Smooth muscle cell (in vitro differentiated cells): ENCODE data around the gene CREB3L1. TPM values are rescaled to one million over a fixed set of nuclear protein-coding genes. Genes with fewer than 3 reads are reported as not detected.
A peak's percentile ranks its signal among the peaks of the same experiment; 100 is the strongest.

Experiments used
- DNase-seq: peaks from one replicate; lab custom pipeline; 2025; ENCODE audit not compliant: unreplicated experiment; lab: John Stamatoyannopoulos, UW
- H2AFZ ChIP-seq: fragments of 200-600 bp; sonication (generic); 2 replicates; pipeline ENCODE4 v1.6.0; 2016; ENCODE audit warnings: antibody characterized with exemption, low read depth, mild to moderate bottlenecking
- H3F3A ChIP-seq: fragments of 200-600 bp; sonication (generic); 2 replicates; pipeline ENCODE4 v1.6.0; 2017; ENCODE audit warnings: antibody characterized with exemption, low read depth
- H3K27ac ChIP-seq: fragments of 200-600 bp; sonication (generic); 2 replicates; pipeline ENCODE4 v1.5.1; 2016; ENCODE audit warnings: low read depth, mild to moderate bottlenecking
- H3K27me3 ChIP-seq: fragments of 200-600 bp; sonication (generic); 2 replicates; pipeline ENCODE4 v1.6.1; 2016; ENCODE audit warnings: low read depth, mild to moderate bottlenecking
- H3K36me3 ChIP-seq: fragments of 200-600 bp; sonication (generic); 2 replicates; pipeline ENCODE4 v1.5.1; 2016; ENCODE audit warnings: low read depth
- H3K4me1 ChIP-seq: fragments of 200-600 bp; sonication (generic); 2 replicates; pipeline ENCODE4 v1.5.1; 2016; ENCODE audit warnings: low read depth
- H3K4me2 ChIP-seq: fragments of 200-600 bp; sonication (generic); 2 replicates; pipeline ENCODE4 v1.6.0; 2016; ENCODE audit warnings: mild to moderate bottlenecking
- H3K4me3 ChIP-seq: fragments of 200-600 bp; sonication (generic); 2 replicates; pipeline ENCODE4 v1.5.1; 2016; ENCODE audit warnings: mild to moderate bottlenecking
- H3K79me2 ChIP-seq: fragments of 200-600 bp; sonication (generic); 2 replicates; pipeline ENCODE4 v1.6.0; 2016; ENCODE audit warnings: low read depth, mild to moderate bottlenecking
- H3K9ac ChIP-seq: fragments of 200-600 bp; sonication (generic); 2 replicates; pipeline ENCODE4 v1.6.0; 2016; ENCODE audit warnings: low read depth
- H3K9me3 ChIP-seq: fragments of 200-600 bp; sonication (generic); replicated peaks from 2 replicates; pipeline ENCODE4 v1.5.1; 2016; ENCODE audit warnings: low read depth
- H4K20me1 ChIP-seq: fragments of 200-600 bp; sonication (generic); 2 replicates; pipeline ENCODE4 v1.6.0; 2016; ENCODE audit warnings: low read depth
- WGBS: methylation state at CpG from one replicate; pipeline ENCODE4 v1.1.7; 2016; ENCODE audit warnings: low lambda C conversion rate; 5-methylcytosine and 5-hydroxymethylcytosine counted together
- polyA plus RNA-seq: library from polyadenylated mRNA; unstranded; fragments of >200 nt; fragmentation: Nextera tagmentation; extraction: Ambion mirVana; gene quantifications from 2 replicates; pipeline ENCODE4 v1.2.1, GENCODE V29; 2016
- total RNA-seq: library from RNA; depleted of rRNA; stranded (reverse); fragments of >200 nt; gene quantifications from 2 replicates; pipeline ENCODE4 v1.2.3, GENCODE V29; 2014
- TF ChIP-seq, protein P1 (sequence below): fragments of 200-600 bp; sonication (generic); IDR thresholded peaks from 2 replicates; pipeline ENCODE4 v1.5.1; 2017; ENCODE audit warnings: borderline replicate concordance, mild to moderate bottlenecking, antibody characterized with exemption; ENCODE audit not compliant: insufficient read depth, poor library complexity, severe bottlenecking

Gene CREB3L1
- total and polyA plus RNA-seq, 2 experiments from 2014 or later = 63.3 to 437 TPM

DNA sequence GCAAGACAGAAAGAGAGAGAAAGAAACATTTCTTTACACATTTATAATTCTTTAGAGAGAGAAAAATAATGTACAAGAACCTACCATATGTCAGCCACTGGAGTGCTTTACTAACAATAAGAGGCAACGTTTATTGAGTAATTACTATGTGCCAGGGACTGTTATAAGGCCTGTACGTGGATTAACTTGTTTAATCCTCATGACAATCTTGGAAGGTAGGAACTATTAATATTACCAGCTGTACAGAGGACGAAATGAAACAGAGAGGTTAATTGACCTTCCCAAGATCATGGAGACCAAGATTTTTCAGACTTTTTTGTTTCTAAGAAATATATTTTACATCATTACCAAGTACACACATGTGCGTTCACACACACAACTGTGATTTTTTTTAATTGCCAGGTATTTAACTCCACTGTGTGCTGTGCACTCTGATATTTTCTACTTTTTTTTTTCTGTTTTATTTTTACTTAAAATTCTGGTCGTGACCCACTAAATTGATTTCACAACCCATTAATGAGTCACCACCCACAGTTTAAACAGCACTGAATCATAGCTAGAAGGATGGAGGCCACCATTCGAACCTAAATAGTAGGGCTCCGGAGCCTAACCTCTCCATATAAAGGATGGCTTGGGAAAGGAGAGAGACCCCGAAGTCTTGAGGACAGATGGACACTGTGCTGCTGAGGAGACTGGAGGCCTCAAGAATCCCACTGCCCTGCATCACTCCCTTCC is 21.4 kb downstream of the CREB3L1 start:
- WGBS = 43% methylated on average over 8 of the region's 8 CpGs
- Histone ChIP-seq H4K20me1 (peaks cover 60% of the 10 kb centered on the region), H3K27ac (peak overlapping the region; percentile 98), H3K36me3 (no peaks in the 10 kb centered on the region), H3K9me3 (no peaks in the 10 kb centered on the region), H3F3A (peaks cover 40% of the 10 kb centered on the region), H3K4me3 (no peak overlapping the region), H2AFZ (no peak overlapping the region), H3K27me3 (no peaks in the 10 kb centered on the region), H3K4me2 (peak overlapping the region; percentile 69), H3K9ac (peak overlapping the region; percentile 26), H3K79me2 (peaks cover 72% of the 10 kb centered on the region), H3K4me1 (peaks cover 32% of the 10 kb centered on the region)
- TF ChIP-seq, protein P1, sequence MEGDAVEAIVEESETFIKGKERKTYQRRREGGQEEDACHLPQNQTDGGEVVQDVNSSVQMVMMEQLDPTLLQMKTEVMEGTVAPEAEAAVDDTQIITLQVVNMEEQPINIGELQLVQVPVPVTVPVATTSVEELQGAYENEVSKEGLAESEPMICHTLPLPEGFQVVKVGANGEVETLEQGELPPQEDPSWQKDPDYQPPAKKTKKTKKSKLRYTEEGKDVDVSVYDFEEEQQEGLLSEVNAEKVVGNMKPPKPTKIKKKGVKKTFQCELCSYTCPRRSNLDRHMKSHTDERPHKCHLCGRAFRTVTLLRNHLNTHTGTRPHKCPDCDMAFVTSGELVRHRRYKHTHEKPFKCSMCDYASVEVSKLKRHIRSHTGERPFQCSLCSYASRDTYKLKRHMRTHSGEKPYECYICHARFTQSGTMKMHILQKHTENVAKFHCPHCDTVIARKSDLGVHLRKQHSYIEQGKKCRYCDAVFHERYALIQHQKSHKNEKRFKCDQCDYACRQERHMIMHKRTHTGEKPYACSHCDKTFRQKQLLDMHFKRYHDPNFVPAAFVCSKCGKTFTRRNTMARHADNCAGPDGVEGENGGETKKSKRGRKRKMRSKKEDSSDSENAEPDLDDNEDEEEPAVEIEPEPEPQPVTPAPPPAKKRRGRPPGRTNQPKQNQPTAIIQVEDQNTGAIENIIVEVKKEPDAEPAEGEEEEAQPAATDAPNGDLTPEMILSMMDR = no peak
- no peak for DNase-seq

DNA sequence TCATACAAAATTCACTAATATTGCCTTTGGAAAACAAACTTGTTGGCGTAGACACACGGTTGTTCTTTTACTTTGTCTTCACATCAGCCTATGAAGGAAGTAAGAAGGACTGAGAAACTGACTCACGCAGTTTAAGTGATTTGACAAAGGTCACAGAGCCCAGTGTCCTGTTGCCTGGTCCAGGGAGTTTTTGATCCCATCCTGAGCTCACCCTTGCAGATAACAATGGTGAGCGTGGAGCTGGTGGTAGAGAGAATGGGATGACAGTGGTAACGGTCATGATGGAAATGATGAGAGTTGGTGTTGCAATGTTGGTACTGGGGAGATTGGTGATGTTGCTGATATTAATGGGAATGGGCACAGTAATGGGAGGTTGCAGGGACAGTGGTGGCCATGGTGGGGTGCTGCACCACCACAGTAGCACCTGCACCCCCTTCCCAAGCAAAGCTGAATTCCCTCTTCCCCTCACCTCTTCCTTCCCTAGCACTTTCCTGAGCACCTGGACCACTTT is 22.0 kb downstream of the CREB3L1 start:
- Histone ChIP-seq H3F3A (peaks cover 35% of the 10 kb centered on the region), H3K27ac (peak overlapping the region; percentile 98), H3K9ac (no peak overlapping the region), H3K4me2 (peak overlapping the region; percentile 58), H4K20me1 (peaks cover 67% of the 10 kb centered on the region), H3K27me3 (no peaks in the 10 kb centered on the region), H3K36me3 (no peaks in the 10 kb centered on the region), H3K4me3 (no peak overlapping the region), H3K79me2 (peaks cover 78% of the 10 kb centered on the region), H3K9me3 (no peaks in the 10 kb centered on the region), H3K4me1 (peaks cover 26% of the 10 kb centered on the region), H2AFZ (no peak overlapping the region)
- WGBS = 60% methylated on average over 5 of the region's 5 CpGs
- TF ChIP-seq, protein P1 = no peak
- DNase-seq = no peak

DNA sequence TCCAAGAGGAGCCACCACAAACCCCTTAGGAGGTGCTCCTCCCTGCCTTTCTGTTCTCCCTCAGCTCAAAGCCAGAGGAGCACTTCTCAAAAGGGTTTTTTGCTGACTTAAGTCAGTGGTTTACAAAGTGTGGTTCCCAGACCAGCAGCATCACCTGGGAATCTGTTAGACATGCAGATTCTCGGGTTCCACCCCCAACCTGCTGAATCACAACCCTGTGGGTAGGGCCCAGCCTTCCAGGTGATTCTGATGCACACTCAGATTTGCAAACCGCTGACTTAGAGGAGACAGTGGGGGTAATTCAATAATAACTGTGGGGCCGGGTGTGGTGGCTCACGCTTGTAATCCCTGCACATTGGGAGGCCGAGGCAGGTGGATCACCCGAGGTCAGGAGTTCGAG is 22.8 kb downstream of the CREB3L1 start:
- 94% methylated on average over 7 of the region's 7 CpGs for WGBS
- Histone ChIP-seq H3K4me2 (no peak overlapping the region), H2AFZ (no peak overlapping the region), H3K36me3 (no peaks in the 10 kb centered on the region), H3K4me1 (peaks cover 20% of the 10 kb centered on the region), H3K9ac (no peak overlapping the region), H3K27ac (peak overlapping the region; percentile 98), H3K79me2 (peaks cover 83% of the 10 kb centered on the region), H3K9me3 (no peaks in the 10 kb centered on the region), H3K4me3 (no peak overlapping the region), H3K27me3 (no peaks in the 10 kb centered on the region), H4K20me1 (peaks cover 74% of the 10 kb centered on the region), H3F3A (peaks cover 31% of the 10 kb centered on the region)
- DNase-seq = no peak
- TF ChIP-seq, protein P1 = no peak
